Panc1 (cell line): ENCODE data around the gene LNX1. TPM values are rescaled to one million over a fixed set of nuclear protein-coding genes. Genes with fewer than 3 reads are reported as not detected.

ENCODE experiments used
- ATAC-seq: fragments of 200-7000 bp; cut with Tn5 transposase; 2 replicates; pipeline ENCODE4 v1.9.1; 2020; ENCODE audit warnings: mild to moderate bottlenecking, moderate library complexity
- BruUV-seq: library from RNA; stranded (reverse); fragments of 400-500 nt; replicated peaks from 2 replicates; lab custom pipeline; 2021; lab: Mats Ljungman, UMichigan
- CTCF ChIA-PET: fragments of 300-600 bp; sonication (Branson Sonifier 250); formaldehyde crosslinking; loops from one replicate; lab custom pipeline; 2022; ENCODE audit warnings: antibody characterized with exemption; lab: Charles Lee
- POLR2A ChIA-PET: fragments of 300-600 bp; sonication (Branson Sonifier 250); formaldehyde crosslinking; loops from one replicate; lab custom pipeline; 2022; ENCODE audit warnings: antibody characterized with exemption; lab: Charles Lee
- DNase-seq: peaks from one replicate; pipeline ENCODE4 v3.0.0-alpha.2; 2010; ENCODE audit warnings: low read depth, low spot score
- H3K27ac ChIP-seq: 2 replicates; pipeline ENCODE4 v1.5.1; 2011; ENCODE audit warnings: mild to moderate bottlenecking, low read length, inconsistent platforms
- H3K27me3 ChIP-seq: fragments of 200-500 bp; sonication (Bioruptor generic); 2 replicates; pipeline ENCODE4 v1.6.0; 2014; ENCODE audit warnings: low read length, inconsistent platforms; ENCODE audit not compliant: control insufficient read depth, insufficient read depth
- H3K36me3 ChIP-seq: fragments of 200-500 bp; sonication (Bioruptor generic); 2 replicates; pipeline ENCODE4 v1.5.1; 2014; ENCODE audit warnings: inconsistent platforms, mild to moderate bottlenecking, low read length, moderate library complexity; ENCODE audit not compliant: control insufficient read depth, insufficient read depth
- H3K4me1 ChIP-seq: 2 replicates; pipeline ENCODE4 v1.5.1; 2011; ENCODE audit warnings: inconsistent platforms, mild to moderate bottlenecking, low read length, moderate library complexity; ENCODE audit not compliant: control insufficient read depth, insufficient read depth
- H3K4me3 ChIP-seq, 2 experiments: 2 replicates each; pipeline ENCODE4 v1.5.1; 2011 to 2012; ENCODE audit warnings: low read depth in 2 of 2, low read length in 2 of 2, mild to moderate bottlenecking in 2 of 2, inconsistent platforms in 1 of 2, moderate library complexity in 1 of 2
- H3K9me3 ChIP-seq: fragments of 200-500 bp; sonication (Bioruptor generic); 2 replicates; pipeline ENCODE4 v1.5.1; 2014; ENCODE audit warnings: low read depth, mild to moderate bottlenecking, inconsistent platforms, low read length, moderate library complexity; ENCODE audit not compliant: control insufficient read depth, insufficient read depth
- CTCF ChIP-seq: fragments of 450-650 bp; IDR thresholded peaks from 2 replicates; pipeline ENCODE4 v1.5.1; 2017; ENCODE audit warnings: mild to moderate bottlenecking
- POLR2AphosphoS5 ChIP-seq: IDR thresholded peaks from 2 replicates; pipeline ENCODE4 v1.6.1; 2012; ENCODE audit warnings: mild to moderate bottlenecking, low read depth, low read length, moderate library complexity
- REST ChIP-seq, 2 experiments: IDR thresholded peaks; 2 replicates each; pipeline ENCODE4 v1.6.1; 2011 to 2012; ENCODE audit warnings: low read depth in 2 of 2, control low read depth in 1 of 2, low read length in 1 of 2, mild to moderate bottlenecking in 1 of 2, moderate library complexity in 1 of 2; ENCODE audit not compliant: insufficient read depth in 1 of 2
- SIN3A ChIP-seq: IDR thresholded peaks from 2 replicates; pipeline ENCODE4 v1.6.1; 2012; ENCODE audit warnings: low read depth, mild to moderate bottlenecking, low read length, moderate library complexity, borderline replicate concordance; ENCODE audit not compliant: insufficient read depth
- TCF7L2 ChIP-seq: IDR thresholded peaks from 2 replicates; pipeline ENCODE4 v1.6.1; 2011; ENCODE audit warnings: mild to moderate bottlenecking, low read depth, low read length, inconsistent platforms
- in situ Hi-C: cut with HindIII; loops from 2 replicates; pipeline ENCODE4 v1.10.0; 2016; ENCODE audit warnings: low sequenced_read_pairs, low pct_unique_long_range_greater_than_20kb
- intact Hi-C: fragments of 100-400 bp; cut with micrococcal nuclease; formaldehyde crosslinking; loops from one replicate; pipeline ENCODE4 v1.10.0; 2022; ENCODE audit not compliant: unreplicated experiment
- total RNA-seq: library from RNA; stranded (reverse); gene quantifications from one replicate; pipeline ENCODE4 v1.2.1, GENCODE V29; 2021; ENCODE audit not compliant: unreplicated experiment

Gene LNX1
- total RNA-seq, 1 experiment from 2014 or later: 0.18 TPM

GRCh38 chr4:53629296-53629695, 38.0 kb upstream of the LNX1 start:
- POLR2A ChIA-PET: no interaction called here
- no peaks in the 10 kb centered on the region for H3K9me3 ChIP-seq
- CTCF ChIA-PET: no interaction called here
- H3K4me1 ChIP-seq: no peaks in the 10 kb centered on the region
- DNase-seq: no peak
- no peaks in the 10 kb centered on the region for H3K27me3 ChIP-seq
- no peak overlapping the region for H3K27ac ChIP-seq
- ATAC-seq: no peak
- TF ChIP-seq CTCF (no peak), REST (IDR thresholded peaks at IDR 0.05; ENCODE audit: insufficient read depth in 1 of 2, low read depth in 2 of 2, low read length in 1 of 2) (no peak), POLR2AphosphoS5 (no peak), TCF7L2 (no peak), SIN3A (no peak)
- in situ Hi-C loops: no loop called here
- no peaks in the 10 kb centered on the region for H3K36me3 ChIP-seq
- no TSS peak for BruUV-seq
- intact Hi-C loops: no loop called here
- H3K4me3 ChIP-seq: no peak overlapping the region

- H3K27ac ChIP-seq: no peak overlapping the region
- CTCF ChIA-PET: no interaction called here
- H3K4me1 ChIP-seq: no peaks in the 10 kb centered on the region
- no peaks in the 10 kb centered on the region for H3K9me3 ChIP-seq
- BruUV-seq: no TSS peak
- no peaks in the 10 kb centered on the region for H3K36me3 ChIP-seq
- no peak overlapping the region for H3K4me3 ChIP-seq
- no peaks in the 10 kb centered on the region for H3K27me3 ChIP-seq
- intact Hi-C loops: no loop called here
- no peak for DNase-seq
- in situ Hi-C loops: no loop called here
- no peak for TF ChIP-seq SIN3A
- TF ChIP-seq POLR2AphosphoS5: no peak
- TF ChIP-seq REST (IDR thresholded peaks at IDR 0.05; ENCODE audit: insufficient read depth in 1 of 2, low read depth in 2 of 2, low read length in 1 of 2): no peak
- TF ChIP-seq CTCF: no peak
- no peak for TF ChIP-seq TCF7L2
- no peak for ATAC-seq
- POLR2A ChIA-PET: no interaction called here
Measured at GRCh38 chr4:53626491-53626890, 35.2 kb upstream of the LNX1 start.
